Right ventricle myocardium inferior (tissue), 1 donor: ENCODE results near the gene KDM6A. TPM values are rescaled to one million over a fixed set of nuclear protein-coding genes. Genes with fewer than 3 reads are reported as not detected.
"Not testable (repeated sequence)": the region's sequence is repeated elsewhere in the genome, so short reads cannot be mapped to it uniquely, and the experiment has no call there.

Source experiments
- ATAC-seq: fragments of 200-7000 bp; cut with Tn5 transposase; one replicate; pipeline ENCODE4 v1.9.1; 2020; ENCODE audit warnings: mild to moderate bottlenecking, moderate library complexity
- DNase-seq: peaks from one replicate; pipeline ENCODE4 v3.0.0; 2021; ENCODE audit errors: missing footprints
- intact Hi-C: fragments of 100-400 bp; cut with DNase I; formaldehyde crosslinking; loops from one replicate; pipeline ENCODE4 v1.11.0; 2022
- total RNA-seq: library from RNA; stranded (reverse); fragmentation: NEBNext Ultra II Directional; extraction: Animal tissue kit (Norgen Biotek cat#: 25700); gene quantifications from one replicate; pipeline ENCODE4 v1.2.1, GENCODE V29; 2021
- donor health status: DM: no; HTN: yes; CAD: no; lungs with severe emphysema.

KDM6A gene
- total RNA-seq, 1 donor from 2014 or later, result 13.5 TPM

- intact Hi-C loops, result no loop called here
- DNase-seq (no peak), ATAC-seq (no peak)
Measured at GRCh38 chrX:45133465-45133864, 260.5 kb downstream of the KDM6A start.

- intact Hi-C loops, result no loop called here
- ATAC-seq, result peak; percentile 97
- peak; percentile 68 for DNase-seq
Measured at GRCh38 chrX:45134315-45134731, 261.3 kb downstream of the KDM6A start.

- DNase-seq (no peak), ATAC-seq (peak; percentile 79)
- intact Hi-C loops, result no loop called here
Measured at GRCh38 chrX:45134775-45135174, 261.8 kb downstream of the KDM6A start.

- not testable (repeated sequence) for DNase-seq
Measured at GRCh38 chrX:45135391-45136075, 262.5 kb downstream of the KDM6A start.

GRCh38 chrX:45137531-45137930 is 264.5 kb downstream of the KDM6A start:
- DNase-seq (no peak), ATAC-seq (no peak)
- intact Hi-C loops, result no loop called here

More at GRCh38 chrX:45135391-45136075, 262.5 kb downstream of the KDM6A start:
- ATAC-seq, intact Hi-C loops: not testable (repeated sequence)

GRCh38 chrX:45138525-45138924 is 265.5 kb downstream of the KDM6A start:
- intact Hi-C loops, result no loop called here
- DNase-seq (no peak), ATAC-seq (no peak)

GRCh38 chrX:45140812-45141211 is 267.8 kb downstream of the KDM6A start:
- ATAC-seq (no peak), DNase-seq (no peak)
- intact Hi-C loops, result no loop called here

- DNase-seq, result no peak
- ATAC-seq, result no peak
- intact Hi-C loops, result no loop called here
Measured at GRCh38 chrX:45142185-45142584, 269.2 kb downstream of the KDM6A start.

GRCh38 chrX:45143455-45143854 is 270.5 kb downstream of the KDM6A start:
- no peak for DNase-seq
- intact Hi-C loops, result no loop called here
- no peak for ATAC-seq

- intact Hi-C loops, result no loop called here
- no peak for ATAC-seq
Measured at GRCh38 chrX:45145492-45146215, 272.7 kb downstream of the KDM6A start.

GRCh38 chrX:45150821-45151220 is 277.8 kb downstream of the KDM6A start:
- intact Hi-C loops, result no loop called here
- DNase-seq, result no peak
- ATAC-seq, result no peak

More at GRCh38 chrX:45145492-45146215, 272.7 kb downstream of the KDM6A start:
- no peak for DNase-seq

GRCh38 chrX:45154033-45154360 is 281.0 kb downstream of the KDM6A start:
- ATAC-seq (no peak), DNase-seq (no peak)
- intact Hi-C loops, result no loop called here

GRCh38 chrX:45154462-45154861 is 281.5 kb downstream of the KDM6A start:
- DNase-seq, result no peak
- no peak for ATAC-seq
- intact Hi-C loops, result no loop called here

GRCh38 chrX:45157647-45158046 is 284.7 kb downstream of the KDM6A start:
- no peak for ATAC-seq
- DNase-seq, result no peak
- intact Hi-C loops, result no loop called here

Other genes with a start within 250 kb of the KDM6A start
- gene DUSP21, start 29.2 kb upstream of the KDM6A start, total RNA-seq, result not detected